ENCODE data around the gene KLF12. TPM values are rescaled to one million over a fixed set of nuclear protein-coding genes. Genes with fewer than 3 reads are reported as not detected.

The KLF12 gene
- total and polyA plus RNA-seq, 2 experiments from 2014 or later = 6.4 to 7.7 TPM

- TF ChIP-seq ETS1 (IDR thresholded peaks at IDR 0.05) = no peak
- no peak for TF ChIP-seq REST (IDR thresholded peaks at IDR 0.05; ENCODE audit: unreplicated experiment)
- no peak for TF ChIP-seq POLR2AphosphoS5 (IDR thresholded peaks at IDR 0.05; ENCODE audit: low read depth)
- no peak for TF ChIP-seq CREB1 (CRISPR knock-in tag; IDR thresholded peaks at IDR 0.05; ENCODE audit: low read depth)
- TF ChIP-seq CTCF (conservative IDR thresholded peaks at IDR 0.05; ENCODE audit: low read depth in 2 of 2) = no peak
- TF ChIP-seq JUNB (IDR thresholded peaks at IDR 0.05; ENCODE audit: unreplicated experiment) = no peak
- no peak for TF ChIP-seq ZNF331 (CRISPR knock-in tag; IDR thresholded peaks at IDR 0.05; ENCODE audit: low read depth)
Measured at GRCh38 chr13:74107598-74107997, 26.6 kb downstream of the KLF12 start (continued).

GRCh38 chr13:74105871-74106270, 28.3 kb downstream of the KLF12 start:
- no peaks in the 10 kb centered on the region for H3K4me1 Mint-ChIP-seq
- no peaks in the 10 kb centered on the region for H3K27me3 ChIP-seq (ENCODE audit: insufficient read depth)
- H3K4me1 ChIP-seq (ENCODE audit: insufficient read depth) = peaks cover 5% of the 10 kb centered on the region; the same call in 1 of the 2 replicates
- no peak overlapping the region for H3K4me3 ChIP-seq
- H3K79me2 ChIP-seq (replicated peaks; ENCODE audit: insufficient read depth) = peaks cover 41% of the 10 kb centered on the region
- no peaks in the 10 kb centered on the region for H3K36me3 ChIP-seq (ENCODE audit: insufficient read depth)
- H3K27me3 Mint-ChIP-seq (ENCODE audit: insufficient read depth, low read depth, poor library complexity) = no peaks in the 10 kb centered on the region
- no peaks in the 10 kb centered on the region for H3K9me2 ChIP-seq (ENCODE audit: insufficient read depth)
- no peaks in the 10 kb centered on the region for H4K20me1 ChIP-seq (replicated peaks; ENCODE audit: insufficient read depth)
- H2AFZ ChIP-seq = no peak overlapping the region
- H3K4me2 ChIP-seq = no peak overlapping the region
- peaks cover 10% of the 10 kb centered on the region; the same call in 2 of the 3 replicates for H3K9me3 Mint-ChIP-seq
- H3K27ac Mint-ChIP-seq = no peak overlapping the region
- H3F3A ChIP-seq (replicated peaks; ENCODE audit: low read depth) = no peaks in the 10 kb centered on the region
- H3K27ac ChIP-seq (ENCODE audit: low read depth) = no peak overlapping the region
- DNase-seq (ENCODE audit: low spot score) = no peak
- H3K4me3 Mint-ChIP-seq = no peak overlapping the region
- no peak for ATAC-seq
- peaks cover 9% of the 10 kb centered on the region for H3K36me3 Mint-ChIP-seq (ENCODE audit: low read depth)
- no peak for TF ChIP-seq ZNF114 (CRISPR knock-in tag; IDR thresholded peaks at IDR 0.05)
- no peak for TF ChIP-seq REST (IDR thresholded peaks at IDR 0.05; ENCODE audit: unreplicated experiment)
- no peak for TF ChIP-seq POLR2AphosphoS5 (IDR thresholded peaks at IDR 0.05; ENCODE audit: low read depth)
- no peak for TF ChIP-seq NANOG (IDR thresholded peaks at IDR 0.05; ENCODE audit: borderline replicate concordance)
- no peak for TF ChIP-seq EZH2phosphoT487 (IDR thresholded peaks at IDR 0.05; ENCODE audit: unreplicated experiment)
- TF ChIP-seq EZH2 (IDR thresholded peaks at IDR 0.05; ENCODE audit: low read depth, unreplicated experiment) = no peak
- no peak for TF ChIP-seq ETS1 (IDR thresholded peaks at IDR 0.05)
- TF ChIP-seq CREB1 (CRISPR knock-in tag; IDR thresholded peaks at IDR 0.05; ENCODE audit: low read depth) = no peak
- TF ChIP-seq STAT1 (IDR thresholded peaks at IDR 0.05; ENCODE audit: unreplicated experiment) = no peak
- no peak for TF ChIP-seq JUNB (IDR thresholded peaks at IDR 0.05; ENCODE audit: unreplicated experiment)
- no peak for TF ChIP-seq CTCF (conservative IDR thresholded peaks at IDR 0.05; ENCODE audit: low read depth in 2 of 2)

All from GM23338 (cell line).